LNCaP clone FGC (cell line): Measurements from ENCODE around the gene BACE1-AS.
A peak's percentile ranks its signal among the peaks of the same experiment; 100 is the strongest.

ENCODE experiments used
- DNase-seq: peaks from one replicate; pipeline ENCODE4 v3.0.0-alpha.2; 2011; ENCODE audit warnings: low read depth
- H3K4me3 ChIP-seq: 2 replicates; pipeline ENCODE4 v1.5.1; 2011; ENCODE audit warnings: mild to moderate bottlenecking, low read depth, low read length, control low read depth
- TF ChIP-seq, protein P1 (sequence below): IDR thresholded peaks from 2 replicates; pipeline ENCODE4 v1.5.1; 2012; ENCODE audit warnings: mild to moderate bottlenecking; ENCODE audit not compliant: control insufficient read depth, insufficient read depth; ENCODE audit errors: extremely low read depth

Gene BACE1-AS

GRCh38 chr11:117305145-117305544 is 14.0 kb downstream of the BACE1-AS start:
- DNase-seq: no peak
- H3K4me3 ChIP-seq: no peak overlapping the region
- TF ChIP-seq, protein P1, sequence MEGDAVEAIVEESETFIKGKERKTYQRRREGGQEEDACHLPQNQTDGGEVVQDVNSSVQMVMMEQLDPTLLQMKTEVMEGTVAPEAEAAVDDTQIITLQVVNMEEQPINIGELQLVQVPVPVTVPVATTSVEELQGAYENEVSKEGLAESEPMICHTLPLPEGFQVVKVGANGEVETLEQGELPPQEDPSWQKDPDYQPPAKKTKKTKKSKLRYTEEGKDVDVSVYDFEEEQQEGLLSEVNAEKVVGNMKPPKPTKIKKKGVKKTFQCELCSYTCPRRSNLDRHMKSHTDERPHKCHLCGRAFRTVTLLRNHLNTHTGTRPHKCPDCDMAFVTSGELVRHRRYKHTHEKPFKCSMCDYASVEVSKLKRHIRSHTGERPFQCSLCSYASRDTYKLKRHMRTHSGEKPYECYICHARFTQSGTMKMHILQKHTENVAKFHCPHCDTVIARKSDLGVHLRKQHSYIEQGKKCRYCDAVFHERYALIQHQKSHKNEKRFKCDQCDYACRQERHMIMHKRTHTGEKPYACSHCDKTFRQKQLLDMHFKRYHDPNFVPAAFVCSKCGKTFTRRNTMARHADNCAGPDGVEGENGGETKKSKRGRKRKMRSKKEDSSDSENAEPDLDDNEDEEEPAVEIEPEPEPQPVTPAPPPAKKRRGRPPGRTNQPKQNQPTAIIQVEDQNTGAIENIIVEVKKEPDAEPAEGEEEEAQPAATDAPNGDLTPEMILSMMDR: no peak

DNA sequence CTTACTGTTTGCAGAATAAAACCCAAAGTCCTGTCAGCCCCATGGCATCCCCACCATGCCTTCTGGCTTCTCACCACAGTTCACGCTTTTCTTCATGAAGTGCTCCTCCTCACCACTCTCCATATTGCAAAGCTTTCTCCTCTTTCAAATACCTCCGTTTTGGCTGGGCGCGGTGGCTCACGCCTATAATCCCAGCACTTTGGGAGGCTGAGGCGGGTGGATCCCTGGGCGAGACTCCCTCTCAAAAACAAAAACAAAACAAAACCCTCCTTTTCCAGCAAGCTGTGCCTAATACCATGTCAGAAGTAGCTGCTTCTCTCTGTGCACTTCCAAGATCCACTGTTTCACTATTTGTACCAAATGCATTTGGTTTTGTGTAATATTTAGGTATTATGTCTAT is 18.2 kb downstream of the BACE1-AS start:
- H3K4me3 ChIP-seq: no peak overlapping the region
- DNase-seq: no peak
- TF ChIP-seq, protein P1: no peak

DNA sequence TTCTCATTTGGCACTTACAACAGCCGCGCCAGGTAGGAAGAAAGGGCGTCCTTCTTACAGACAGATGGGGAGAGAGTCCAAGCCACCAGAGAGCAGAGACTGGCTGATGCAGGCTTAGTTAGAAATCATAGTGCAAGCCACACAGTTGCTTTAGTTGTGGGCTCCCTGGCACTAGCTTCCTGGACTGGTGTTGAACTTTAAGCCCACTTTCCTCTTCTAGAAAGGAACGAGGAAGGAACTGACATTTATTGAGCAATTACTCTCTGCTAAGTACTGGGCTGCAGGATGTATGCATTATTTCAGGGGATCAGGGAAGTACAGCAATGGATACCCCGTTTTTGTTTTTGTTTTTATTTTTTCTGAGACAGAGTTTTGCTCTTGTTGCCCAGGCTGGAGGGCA is 21.9 kb downstream of the BACE1-AS start:
- no peak for DNase-seq
- TF ChIP-seq, protein P1: no peak
- H3K4me3 ChIP-seq: no peak overlapping the region

DNA sequence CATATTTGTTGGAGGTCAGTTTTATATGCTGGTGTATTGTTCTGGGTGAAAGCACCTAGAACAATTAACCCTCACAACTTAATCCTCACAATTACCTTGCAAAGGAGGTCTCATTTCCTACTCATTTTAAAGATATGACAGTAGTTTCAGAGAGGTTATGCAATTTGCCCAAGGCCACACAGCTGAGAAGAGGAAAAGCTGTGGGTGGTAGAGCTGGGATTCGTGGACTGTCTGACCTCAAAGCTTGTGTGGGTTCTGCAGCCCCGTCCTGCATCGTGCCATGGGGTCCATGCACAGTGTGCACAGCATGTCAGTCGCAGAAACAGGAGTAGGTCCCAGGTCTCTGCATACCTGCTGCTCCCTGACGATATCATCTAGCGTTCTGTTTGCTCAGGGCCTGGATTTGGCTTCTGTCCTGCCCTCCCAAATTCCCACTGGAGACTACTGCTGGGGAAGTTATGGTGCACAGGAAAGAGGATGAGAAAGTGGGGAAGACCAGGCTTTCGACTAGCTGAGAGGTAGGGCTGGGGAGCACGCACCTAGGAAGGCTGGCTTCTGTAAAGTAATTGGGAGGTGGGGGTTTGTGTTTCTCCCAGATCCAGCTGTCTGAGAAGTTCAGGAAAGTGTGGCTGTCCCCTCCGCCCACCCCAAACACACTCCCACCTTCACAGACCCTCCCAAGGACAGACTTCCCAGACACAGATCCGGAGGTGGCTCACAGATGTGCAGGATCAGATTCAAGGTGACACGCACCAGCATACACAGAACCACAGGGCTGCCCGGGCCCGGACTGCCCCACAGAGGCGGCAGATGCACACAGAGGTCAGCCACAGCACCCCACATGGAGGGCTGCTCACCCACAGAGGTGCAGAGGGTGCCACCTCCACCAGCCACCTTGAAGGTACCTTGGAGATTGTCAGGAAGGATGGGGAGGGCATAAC is 23.0 kb downstream of the BACE1-AS start:
- H3K4me3 ChIP-seq: no peak overlapping the region
- TF ChIP-seq, protein P1: no peak
- peak; percentile 6 for DNase-seq

GRCh38 chr11:117314840-117315239 is 23.7 kb downstream of the BACE1-AS start:
- peak overlapping the region; percentile 75 for H3K4me3 ChIP-seq
- DNase-seq: no peak
- TF ChIP-seq, protein P1: no peak

GRCh38 chr11:117315285-117316196 is 24.4 kb downstream of the BACE1-AS start:
- H3K4me3 ChIP-seq: peak overlapping the region; percentile 75
- TF ChIP-seq, protein P1: no peak
- DNase-seq: no peak
